ENCODE measurements around the gene FTL. TPM values are rescaled to one million over a fixed set of nuclear protein-coding genes. Genes with fewer than 3 reads are reported as not detected.

The FTL gene
- total RNA-seq, 1 experiment from 2014 or later: 1,459 TPM

DNA sequence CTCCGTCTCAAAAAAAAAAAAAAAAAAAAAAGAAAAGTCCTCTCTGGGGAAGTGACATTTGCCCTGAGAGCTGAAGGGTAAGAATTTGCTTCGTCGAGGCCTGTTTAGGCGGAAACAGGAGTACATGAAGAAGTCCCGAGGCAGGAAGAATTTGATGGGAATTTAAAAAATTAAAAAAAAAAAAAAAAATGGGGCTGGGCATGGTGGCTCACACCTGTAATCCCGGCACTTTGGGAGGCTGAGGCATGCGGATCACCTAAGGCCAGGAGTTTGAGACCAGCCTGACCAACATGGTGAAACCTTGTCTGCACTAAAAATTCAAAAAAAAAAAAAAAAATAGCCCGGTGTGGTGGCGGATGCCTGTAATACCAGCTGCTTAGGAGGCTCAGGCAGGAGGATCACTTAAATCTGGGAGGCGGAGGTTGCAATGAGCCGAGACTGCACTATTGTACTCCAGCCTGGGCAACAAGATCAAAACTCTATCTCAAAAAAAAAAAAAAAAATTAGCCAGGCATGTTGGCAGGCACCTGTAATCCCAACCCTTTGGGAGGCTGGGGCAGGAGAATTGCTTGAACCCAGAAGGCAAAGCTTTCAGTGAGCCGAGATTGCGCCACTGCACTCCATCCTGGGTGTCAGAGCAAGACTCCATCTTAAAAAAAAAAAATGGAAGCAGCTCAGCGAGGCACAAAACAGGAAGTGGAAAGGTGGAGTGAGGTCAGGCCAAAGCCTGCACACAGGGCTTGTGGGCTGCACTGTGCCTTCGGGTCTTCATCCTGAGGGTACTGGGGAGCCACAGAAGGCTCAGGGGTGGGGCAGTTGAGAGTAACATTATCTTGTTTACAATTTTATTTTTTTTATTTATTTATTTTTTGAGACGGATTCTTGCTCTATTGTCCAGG lies 5.5 kb upstream of the FTL start:
- Mint-ChIP-seq H3K27ac (ENCODE audit: unreplicated experiment) (peak overlapping the region; percentile 37), H3K9me3 (ENCODE audit: low read depth, unreplicated experiment) (no peaks in the 10 kb centered on the region), H3K27me3 (ENCODE audit: unreplicated experiment) (no peaks in the 10 kb centered on the region), H3K36me3 (ENCODE audit: insufficient read depth, unreplicated experiment) (peaks cover 95% of the 10 kb centered on the region), H3K4me1 (ENCODE audit: low read depth, unreplicated experiment) (peaks cover 56% of the 10 kb centered on the region), H3K4me3 (ENCODE audit: low read depth, unreplicated experiment) (no peak overlapping the region)
- no TSS peak for BruUV-seq (replicated peaks)
- intact Hi-C loops (cut with micrococcal nuclease; ENCODE audit: unreplicated experiment): no loop called here
- CTCF ChIA-PET: no interaction called here
- TF ChIP-seq, protein P1, sequence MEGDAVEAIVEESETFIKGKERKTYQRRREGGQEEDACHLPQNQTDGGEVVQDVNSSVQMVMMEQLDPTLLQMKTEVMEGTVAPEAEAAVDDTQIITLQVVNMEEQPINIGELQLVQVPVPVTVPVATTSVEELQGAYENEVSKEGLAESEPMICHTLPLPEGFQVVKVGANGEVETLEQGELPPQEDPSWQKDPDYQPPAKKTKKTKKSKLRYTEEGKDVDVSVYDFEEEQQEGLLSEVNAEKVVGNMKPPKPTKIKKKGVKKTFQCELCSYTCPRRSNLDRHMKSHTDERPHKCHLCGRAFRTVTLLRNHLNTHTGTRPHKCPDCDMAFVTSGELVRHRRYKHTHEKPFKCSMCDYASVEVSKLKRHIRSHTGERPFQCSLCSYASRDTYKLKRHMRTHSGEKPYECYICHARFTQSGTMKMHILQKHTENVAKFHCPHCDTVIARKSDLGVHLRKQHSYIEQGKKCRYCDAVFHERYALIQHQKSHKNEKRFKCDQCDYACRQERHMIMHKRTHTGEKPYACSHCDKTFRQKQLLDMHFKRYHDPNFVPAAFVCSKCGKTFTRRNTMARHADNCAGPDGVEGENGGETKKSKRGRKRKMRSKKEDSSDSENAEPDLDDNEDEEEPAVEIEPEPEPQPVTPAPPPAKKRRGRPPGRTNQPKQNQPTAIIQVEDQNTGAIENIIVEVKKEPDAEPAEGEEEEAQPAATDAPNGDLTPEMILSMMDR (IDR thresholded peaks at IDR 0.05; ENCODE audit: unreplicated experiment): no peak
- no peak for DNase-seq

- CTCF ChIA-PET: interaction anchor here (0.7 kb wide), 1 partner anchor 504 kb away, joined by 4 read pairs; no protein-coding TSS in a partner anchor
- H3K4me3 Mint-ChIP-seq (ENCODE audit: low read depth, unreplicated experiment): peak overlapping the region; percentile 98
- intact Hi-C loops (cut with micrococcal nuclease; ENCODE audit: unreplicated experiment): no loop called here
- H3K9me3 Mint-ChIP-seq (ENCODE audit: low read depth, unreplicated experiment): no peaks in the 10 kb centered on the region
- H3K4me1 Mint-ChIP-seq (ENCODE audit: low read depth, unreplicated experiment): peaks cover 60% of the 10 kb centered on the region
- peak overlapping the region; percentile 99 for H3K27ac Mint-ChIP-seq (ENCODE audit: unreplicated experiment)
- BruUV-seq (replicated peaks): no TSS peak
- no peaks in the 10 kb centered on the region for H3K27me3 Mint-ChIP-seq (ENCODE audit: unreplicated experiment)
- peaks cover 95% of the 10 kb centered on the region for H3K36me3 Mint-ChIP-seq (ENCODE audit: insufficient read depth, unreplicated experiment)
- TF ChIP-seq, protein P1 (IDR thresholded peaks at IDR 0.05; ENCODE audit: unreplicated experiment): no peak
- DNase-seq: no peak
Measured at GRCh38 chr19:48961051-48961649, 4.0 kb upstream of the FTL start.

GRCh38 chr19:48961673-48962028 lies 3.5 kb upstream of the FTL start:
- CTCF ChIA-PET: interaction anchor here (0.7 kb wide), 1 partner anchor 504 kb away, joined by 4 read pairs; no protein-coding TSS in a partner anchor
- intact Hi-C loops (cut with micrococcal nuclease; ENCODE audit: unreplicated experiment): no loop called here
- no TSS peak for BruUV-seq (replicated peaks)
- H3K27me3 Mint-ChIP-seq (ENCODE audit: unreplicated experiment): no peaks in the 10 kb centered on the region
- H3K9me3 Mint-ChIP-seq (ENCODE audit: low read depth, unreplicated experiment): no peaks in the 10 kb centered on the region
- H3K27ac Mint-ChIP-seq (ENCODE audit: unreplicated experiment): peak overlapping the region; percentile 99
- peaks cover 97% of the 10 kb centered on the region for H3K36me3 Mint-ChIP-seq (ENCODE audit: insufficient read depth, unreplicated experiment)
- H3K4me3 Mint-ChIP-seq (ENCODE audit: low read depth, unreplicated experiment): peak overlapping the region; percentile 98
- peaks cover 55% of the 10 kb centered on the region for H3K4me1 Mint-ChIP-seq (ENCODE audit: low read depth, unreplicated experiment)
- no peak for DNase-seq
- TF ChIP-seq, protein P1 (IDR thresholded peaks at IDR 0.05; ENCODE audit: unreplicated experiment): no peak

DNA sequence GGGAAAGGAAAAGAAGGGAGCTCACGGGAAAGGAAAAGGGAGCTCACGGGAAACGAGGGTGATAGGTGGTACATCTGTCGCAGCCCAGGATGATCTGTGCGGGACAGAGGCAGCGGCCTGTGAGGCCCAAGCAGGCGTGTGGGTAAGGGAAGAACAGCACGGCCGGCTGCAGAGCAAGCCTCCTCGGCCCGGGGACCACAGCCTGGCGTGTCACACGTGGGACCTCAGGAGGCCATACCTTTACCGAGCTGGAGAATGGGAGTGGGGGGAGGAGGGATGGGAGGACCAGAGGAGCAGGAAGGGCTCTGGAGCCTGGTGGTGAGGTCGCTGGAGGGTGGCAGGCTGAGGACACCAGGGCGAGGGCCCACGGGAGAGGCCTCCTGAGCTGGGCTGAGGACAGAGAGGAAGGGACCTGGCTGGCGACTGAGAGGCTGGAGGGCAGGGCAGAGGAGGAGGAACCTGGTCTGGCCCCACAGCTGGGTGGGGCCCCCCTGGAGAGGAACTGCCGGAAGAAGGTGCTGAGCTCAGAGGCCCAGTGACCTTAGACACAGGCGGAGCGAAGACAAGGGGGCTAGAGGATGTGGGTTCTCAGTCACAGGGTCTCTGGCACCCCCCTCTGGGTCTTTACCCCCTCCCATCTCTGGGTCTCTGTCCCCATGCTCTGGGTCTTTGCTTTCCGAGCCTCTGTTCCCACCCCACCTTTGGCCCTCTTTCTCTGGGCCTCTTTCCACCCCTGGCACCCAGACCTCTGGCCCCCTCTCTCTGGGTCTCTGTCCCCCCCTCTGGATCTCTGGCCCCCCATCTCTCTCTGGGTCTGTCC lies 2.9 kb upstream of the FTL start:
- peaks cover 97% of the 10 kb centered on the region for H3K36me3 Mint-ChIP-seq (ENCODE audit: insufficient read depth, unreplicated experiment)
- TF ChIP-seq, protein P1 (IDR thresholded peaks at IDR 0.05; ENCODE audit: unreplicated experiment): no peak
- H3K27me3 Mint-ChIP-seq (ENCODE audit: unreplicated experiment): no peaks in the 10 kb centered on the region
- H3K9me3 Mint-ChIP-seq (ENCODE audit: low read depth, unreplicated experiment): no peaks in the 10 kb centered on the region
- H3K4me3 Mint-ChIP-seq (ENCODE audit: low read depth, unreplicated experiment): peak overlapping the region; percentile 98
- CTCF ChIA-PET: interaction anchor here (0.6 to 0.9 kb wide), 2 partner anchors 8 to 183 kb away, joined by 3 to 6 read pairs; no protein-coding TSS in a partner anchor
- peak overlapping the region; percentile 99 for H3K27ac Mint-ChIP-seq (ENCODE audit: unreplicated experiment)
- intact Hi-C loops (cut with micrococcal nuclease; ENCODE audit: unreplicated experiment): no loop called here
- peak; percentile 76 for DNase-seq
- BruUV-seq (replicated peaks): no TSS peak
- peaks cover 50% of the 10 kb centered on the region for H3K4me1 Mint-ChIP-seq (ENCODE audit: low read depth, unreplicated experiment)
